Measurements from ENCODE around the gene TIMM13.

GRCh38 chr19:2455851-2456570, 28.6 kb upstream of the TIMM13 start:
- TF ChIP-seq CTCF (IDR thresholded peaks at IDR 0.05) (no peak), POLR2A (IDR thresholded peaks at IDR 0.05) (no peak)

Data from lower leg skin (tissue), 3 donors.